GM12878 (cell line): Measurements from ENCODE around the gene LMBR1. TPM values are rescaled to one million over a fixed set of nuclear protein-coding genes. Genes with fewer than 3 reads are reported as not detected.

Experiments used
- ATAC-seq: fragments of 200-7000 bp; cut with Tn5 transposase; 3 replicates; pipeline ENCODE4 v1.9.1; 2020; ENCODE audit warnings: mild to moderate bottlenecking, moderate library complexity
- BruUV-seq: library from RNA; stranded (reverse); fragments of 400-500 nt; replicated peaks from 2 replicates; lab custom pipeline; 2021; lab: Mats Ljungman, UMichigan
- CTCF ChIA-PET: fragments of 300-600 bp; sonication (Branson Sonifier 250); formaldehyde crosslinking; extraction: SDS; loops from one replicate; lab custom pipeline; 2021; ENCODE audit warnings: inconsistent platforms; lab: Yijun Ruan, JAX
- POLR2A ChIA-PET: fragments of 350-600 bp; formaldehyde crosslinking; extraction: SDS; loops from one replicate; lab custom pipeline; 2021; ENCODE audit warnings: inconsistent platforms; lab: Charles Lee
- RAD21 ChIA-PET: fragments of 300-600 bp; sonication (Branson Sonifier 250); formaldehyde crosslinking; loops from one replicate; lab custom pipeline; 2023; ENCODE audit warnings: antibody characterized with exemption; ENCODE audit not compliant: unreplicated experiment; lab: Charles Lee
- SMC1A ChIA-PET: fragments of 300-600 bp; sonication (Branson Sonifier 250); formaldehyde crosslinking; loops from one replicate; lab custom pipeline; 2023; ENCODE audit not compliant: unreplicated experiment, uncharacterized antibody; lab: Charles Lee
- DNase-seq: peaks from one replicate; pipeline ENCODE4 v3.0.0-alpha.2; 2011; ENCODE audit warnings: low read depth, low spot score
- FAIRE-seq: peaks from 3 replicates; lab custom pipeline; 2011; peaks lifted over from hg19 to GRCh38; lab: Jason Lieb, UNC
- H2AFZ ChIP-seq: 2 replicates; pipeline ENCODE4 v1.6.0; 2011; ENCODE audit warnings: low read depth, low read length, control low read depth; ENCODE audit not compliant: control insufficient read depth
- H3K27ac ChIP-seq: 2 replicates; pipeline ENCODE4 v1.5.1; 2011; ENCODE audit warnings: control low read depth; ENCODE audit not compliant: control insufficient read depth, insufficient read depth
- H3K27me3 ChIP-seq, 2 experiments: replicated peaks in 1 of 2; 2 replicates each; pipeline versions ENCODE4 v1.6.0 to v1.6.1; 2011; ENCODE audit warnings: low read length in 1 of 2; ENCODE audit not compliant: control insufficient read depth in 2 of 2, insufficient read depth in 2 of 2
- H3K36me3 ChIP-seq, 2 experiments: 2 replicates each; pipeline ENCODE4 v1.5.1; 2011; ENCODE audit warnings: low read length in 1 of 2; ENCODE audit not compliant: control insufficient read depth in 2 of 2, insufficient read depth in 2 of 2
- H3K4me1 ChIP-seq: 2 replicates; pipeline ENCODE4 v1.6.1; 2011; ENCODE audit warnings: mild to moderate bottlenecking, low read length, moderate library complexity, mixed read lengths; ENCODE audit not compliant: control insufficient read depth, insufficient read depth
- H3K4me2 ChIP-seq: 2 replicates; pipeline ENCODE4 v1.6.0; 2011; ENCODE audit warnings: control low read depth; ENCODE audit not compliant: control insufficient read depth, insufficient read depth
- H3K4me3 ChIP-seq: fragments of 200-600 bp; sonication (generic); 2 replicates; pipeline ENCODE4 v1.5.1; 2016
- H3K79me2 ChIP-seq: 2 replicates; pipeline ENCODE4 v1.6.0; 2011; ENCODE audit warnings: low read length; ENCODE audit not compliant: control insufficient read depth, insufficient read depth
- H3K9ac ChIP-seq: 2 replicates; pipeline ENCODE4 v1.8.0; 2011; ENCODE audit warnings: low read length, control low read depth, mixed read lengths; ENCODE audit not compliant: control insufficient read depth, insufficient read depth
- H3K9me3 ChIP-seq: replicated peaks from 3 replicates; pipeline ENCODE4 v1.5.1; 2011; ENCODE audit warnings: mild to moderate bottlenecking, low read length; ENCODE audit not compliant: control insufficient read depth, insufficient read depth
- H4K20me1 ChIP-seq: 2 replicates; pipeline ENCODE4 v1.6.0; 2011; ENCODE audit not compliant: control insufficient read depth, insufficient read depth
- ATF7 ChIP-seq: fragments of 450-650 bp; IDR thresholded peaks from 2 replicates; pipeline ENCODE4 v1.6.1; 2016; ENCODE audit warnings: low read depth, mild to moderate bottlenecking
- BCL11A ChIP-seq: IDR thresholded peaks from 2 replicates; pipeline ENCODE4 v1.6.1; 2011; ENCODE audit warnings: low read depth, low read length
- BHLHE40 ChIP-seq, 2 experiments: fragments of 450-650 bp in 1 of 2; IDR thresholded peaks; 2 replicates each; pipeline ENCODE4 v1.6.1; 2011 to 2017; ENCODE audit warnings: low read depth in 2 of 2, borderline replicate concordance in 1 of 2, improper control_type of control experiment in 1 of 2, low read length in 1 of 2, mild to moderate bottlenecking in 1 of 2
- EP300 ChIP-seq, 2 experiments: fragments of 150-350 bp in 1 of 2; IDR thresholded peaks; 2 replicates each; pipeline ENCODE4 v1.6.1; 2011 to 2012; ENCODE audit warnings: low read depth in 2 of 2, low read length in 2 of 2, borderline replicate concordance in 1 of 2, improper control_type of control experiment in 1 of 2, inconsistent platforms in 1 of 2; ENCODE audit not compliant: control insufficient read depth in 1 of 2
- HDAC2 ChIP-seq: fragments of 200-600 bp; sonication (generic); IDR thresholded peaks from 2 replicates; pipeline ENCODE4 v1.6.1; 2017
- KAT2A ChIP-seq: conservative IDR thresholded peaks from 2 replicates; pipeline ENCODE4 v1.6.1; 2011; ENCODE audit warnings: low read depth, low read length; ENCODE audit not compliant: control insufficient read depth
- KLF5 ChIP-seq: fragments of 450-650 bp; IDR thresholded peaks from 2 replicates; pipeline ENCODE4 v1.6.1; 2014; ENCODE audit warnings: mild to moderate bottlenecking; ENCODE audit not compliant: partially characterized antibody
- RCOR1 ChIP-seq: conservative IDR thresholded peaks from 2 replicates; pipeline ENCODE4 v1.6.1; 2012; ENCODE audit warnings: low read depth, low read length, improper control_type of control experiment
- TARDBP ChIP-seq: IDR thresholded peaks from 2 replicates; pipeline ENCODE4 v1.6.1; 2016; ENCODE audit warnings: borderline replicate concordance
- TBL1XR1 ChIP-seq: IDR thresholded peaks from 2 replicates; pipeline ENCODE4 v1.6.1; 2012; ENCODE audit warnings: low read depth, low read length, improper control_type of control experiment
- TCF12 ChIP-seq: IDR thresholded peaks from 2 replicates; pipeline ENCODE4 v1.6.1; 2011; ENCODE audit warnings: low read depth, mild to moderate bottlenecking, low read length
- WGBS: methylation state at CpG from one replicate; pipeline ENCODE4 v1.1.6; 2016; ENCODE audit warnings: low lambda C conversion rate; ENCODE audit not compliant: insufficient replicate concordance, insufficient coverage; ENCODE audit errors: missing lambda C conversion rate; 5-methylcytosine and 5-hydroxymethylcytosine counted together
- in situ Hi-C: fragments of 300-500 bp; cut with MboI; formaldehyde crosslinking; loops from 9 replicates; pipeline ENCODE4 v1.14.3; 2018; ENCODE audit warnings: mixed read lengths
- intact Hi-C: fragments of 100-400 bp; cut with micrococcal nuclease; formaldehyde crosslinking; loops from one replicate; pipeline ENCODE4 v1.14.2; 2022; ENCODE audit not compliant: unreplicated experiment
- polyA plus RNA-seq, 11 experiments: library from polyadenylated mRNA; depleted of rRNA in 4 of 11; unstranded in 6 of 11; stranded (reverse) in 5 of 11; fragments of >200 nt; fragmentation: Nextera tagmentation in 4 of 11; fragmentation: Illumina TruSeq in 1 of 11; extraction: Ambion mirVana in 4 of 11; extraction: Trizol in 1 of 11; gene quantifications; 1 replicate in 1 of 11; 2 replicates in 10 of 11; pipeline versions ENCODE4 v1.2.1 to v1.2.3, GENCODE V29; 2011 to 2016; ENCODE audit warnings: inconsistent platforms in 2 of 11, missing spikeins in 2 of 11, low read depth in 1 of 11
- total RNA-seq, 4 experiments: library from RNA; depleted of rRNA in 3 of 4; stranded (reverse); fragments of >200 nt in 3 of 4; fragmentation: Illumina TruSeq in 1 of 4; extraction: Trizol in 1 of 4; gene quantifications; 2 replicates each; pipeline versions ENCODE4 v1.2.1 to v1.2.3, GENCODE V29; 2013 to 2021
- TF ChIP-seq, protein P1 (sequence below): fragments of 450-650 bp; IDR thresholded peaks from 2 replicates; pipeline ENCODE4 v1.6.1; 2017; ENCODE audit warnings: mild to moderate bottlenecking, moderate library complexity
- TF ChIP-seq, protein P2 (sequence below): fragments of 450-650 bp; IDR thresholded peaks from 2 replicates; pipeline ENCODE4 v1.6.1; 2017; ENCODE audit warnings: mild to moderate bottlenecking, low read depth, inconsistent platforms; ENCODE audit not compliant: poor library complexity, severe bottlenecking
- TF ChIP-seq, protein P3 (sequence below): IDR thresholded peaks from 2 replicates; pipeline ENCODE4 v1.6.1; 2011; ENCODE audit warnings: borderline replicate concordance, low read depth, mild to moderate bottlenecking, moderate library complexity, low read length; ENCODE audit not compliant: insufficient read depth, poor library complexity, severe bottlenecking

LMBR1 gene
- total and polyA plus RNA-seq, 10 of the 15 experiments (the other 5 are each of a cell fraction or from before 2014, with no cell fraction given) = 4.0 to 63.5 (median 28.8) TPM

DNA sequence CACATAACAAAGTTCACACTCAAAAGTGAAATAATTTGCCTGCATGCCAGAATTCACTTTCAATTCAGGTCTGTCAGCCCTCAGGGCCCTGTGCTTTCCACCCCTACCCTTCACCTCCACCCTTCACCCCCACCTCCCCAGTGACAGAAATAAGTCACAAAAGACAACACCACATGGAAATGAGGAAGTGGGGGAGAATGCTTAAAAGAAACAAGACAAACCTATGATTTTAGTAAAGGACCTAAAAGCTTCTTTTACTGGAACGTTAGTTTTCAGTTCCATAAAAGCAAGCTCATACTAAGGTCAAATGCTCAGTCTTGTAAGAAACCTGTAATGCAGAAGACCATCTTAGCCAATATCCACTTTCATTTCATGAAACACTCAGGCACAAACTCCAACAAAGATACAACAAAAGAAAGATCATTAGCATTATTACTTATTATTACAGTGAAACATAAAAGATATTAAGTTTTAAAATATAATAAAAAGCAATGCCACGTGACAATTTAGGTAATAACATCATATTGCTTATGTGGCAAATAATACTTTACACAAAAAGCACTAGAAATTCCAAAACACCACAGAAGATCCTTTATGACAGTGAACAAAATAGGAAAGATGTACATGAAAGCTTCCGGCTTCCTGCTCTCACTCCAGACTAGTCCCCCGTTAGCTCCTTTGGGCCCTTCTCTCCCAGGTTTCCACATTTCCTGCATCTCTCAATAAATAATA, 112.1 kb downstream of the LMBR1 start:
- peaks cover 33% of the 10 kb centered on the region for H3K4me1 ChIP-seq
- H3K4me3 ChIP-seq = 0 out of 2 replicates have a peak overlapping the region, but pooled peaks have one; percentile 16
- POLR2A ChIA-PET = interaction anchor here (0.6 to 1.7 kb wide), 5 partner anchors 9 to 142 kb away, joined by 3 to 6 read pairs (median 3); no protein-coding TSS in a partner anchor
- CTCF ChIA-PET = interaction anchor here (0.8 to 2.2 kb wide), 10 partner anchors 9 to 167 kb away, joined by 3 to 9 read pairs (median 4); no protein-coding TSS in a partner anchor
- FAIRE-seq (peak; percentile 23), ATAC-seq (peak; percentile 96), DNase-seq (peak; percentile 86)
- no peak overlapping the region for H2AFZ ChIP-seq
- RAD21 ChIA-PET = interaction anchor here (0.6 to 2.8 kb wide), 17 partner anchors 10 to 139 kb away, joined by 3 to 15 read pairs (median 4); partner anchors contain the start of gene RNF32
- no peaks in the 10 kb centered on the region for H3K27me3 ChIP-seq
- H3K36me3 ChIP-seq = no peaks in the 10 kb centered on the region; a peak in 2 of 4 replicates
- H3K27ac ChIP-seq = peak overlapping the region; percentile 85
- no peaks in the 10 kb centered on the region for H3K79me2 ChIP-seq
- SMC1A ChIA-PET = interaction anchor here (0.7 to 5.3 kb wide), 22 partner anchors 9 to 140 kb away, joined by 3 to 56 read pairs (median 5); partner anchors contain the start of genes LMBR1 and RNF32
- 34% methylated on average over 4 of the region's 4 CpGs for WGBS
- peak overlapping the region; percentile 72 for H3K4me2 ChIP-seq
- in situ Hi-C loops = no loop called here
- intact Hi-C loops = no loop called here
- H3K9ac ChIP-seq = peak overlapping the region; percentile 46
- H3K9me3 ChIP-seq = no peaks in the 10 kb centered on the region; the same call in 1 of the 3 replicates
- no TSS peak for BruUV-seq
- no peaks in the 10 kb centered on the region for H4K20me1 ChIP-seq
- TF ChIP-seq HDAC2 (no peak), BCL11A (peak; percentile 75), BHLHE40 (IDR thresholded peaks at IDR 0.05; ENCODE audit: borderline replicate concordance in 1 of 2, low read depth in 2 of 2, low read length in 1 of 2) (peak; percentile 20 to 41; a peak in 1 of 4 replicates), KAT2A (no peak), RCOR1 (no peak), KLF5 (peak; percentile 65), TARDBP (no peak), TBL1XR1 (peak; percentile 71; the same call in 1 of the 2 replicates), EP300 (IDR thresholded peaks at IDR 0.05; ENCODE audit: borderline replicate concordance in 1 of 2, control insufficient read depth in 1 of 2, low read depth in 2 of 2, low read length in 2 of 2) (peak; percentile 80; a peak in 2 of 4 replicates), ATF7 (peak; percentile 75), TCF12 (no peak)
- TF ChIP-seq, protein P1, sequence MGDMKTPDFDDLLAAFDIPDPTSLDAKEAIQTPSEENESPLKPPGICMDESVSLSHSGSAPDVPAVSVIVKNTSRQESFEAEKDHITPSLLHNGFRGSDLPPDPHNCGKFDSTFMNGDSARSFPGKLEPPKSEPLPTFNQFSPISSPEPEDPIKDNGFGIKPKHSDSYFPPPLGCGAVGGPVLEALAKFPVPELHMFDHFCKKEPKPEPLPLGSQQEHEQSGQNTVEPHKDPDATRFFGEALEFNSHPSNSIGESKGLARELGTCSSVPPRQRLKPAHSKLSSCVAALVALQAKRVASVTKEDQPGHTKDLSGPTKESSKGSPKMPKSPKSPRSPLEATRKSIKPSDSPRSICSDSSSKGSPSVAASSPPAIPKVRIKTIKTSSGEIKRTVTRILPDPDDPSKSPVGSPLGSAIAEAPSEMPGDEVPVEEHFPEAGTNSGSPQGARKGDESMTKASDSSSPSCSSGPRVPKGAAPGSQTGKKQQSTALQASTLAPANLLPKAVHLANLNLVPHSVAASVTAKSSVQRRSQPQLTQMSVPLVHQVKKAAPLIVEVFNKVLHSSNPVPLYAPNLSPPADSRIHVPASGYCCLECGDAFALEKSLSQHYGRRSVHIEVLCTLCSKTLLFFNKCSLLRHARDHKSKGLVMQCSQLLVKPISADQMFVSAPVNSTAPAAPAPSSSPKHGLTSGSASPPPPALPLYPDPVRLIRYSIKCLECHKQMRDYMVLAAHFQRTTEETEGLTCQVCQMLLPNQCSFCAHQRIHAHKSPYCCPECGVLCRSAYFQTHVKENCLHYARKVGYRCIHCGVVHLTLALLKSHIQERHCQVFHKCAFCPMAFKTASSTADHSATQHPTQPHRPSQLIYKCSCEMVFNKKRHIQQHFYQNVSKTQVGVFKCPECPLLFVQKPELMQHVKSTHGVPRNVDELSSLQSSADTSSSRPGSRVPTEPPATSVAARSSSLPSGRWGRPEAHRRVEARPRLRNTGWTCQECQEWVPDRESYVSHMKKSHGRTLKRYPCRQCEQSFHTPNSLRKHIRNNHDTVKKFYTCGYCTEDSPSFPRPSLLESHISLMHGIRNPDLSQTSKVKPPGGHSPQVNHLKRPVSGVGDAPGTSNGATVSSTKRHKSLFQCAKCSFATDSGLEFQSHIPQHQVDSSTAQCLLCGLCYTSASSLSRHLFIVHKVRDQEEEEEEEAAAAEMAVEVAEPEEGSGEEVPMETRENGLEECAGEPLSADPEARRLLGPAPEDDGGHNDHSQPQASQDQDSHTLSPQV = no peak
- TF ChIP-seq, protein P2, sequence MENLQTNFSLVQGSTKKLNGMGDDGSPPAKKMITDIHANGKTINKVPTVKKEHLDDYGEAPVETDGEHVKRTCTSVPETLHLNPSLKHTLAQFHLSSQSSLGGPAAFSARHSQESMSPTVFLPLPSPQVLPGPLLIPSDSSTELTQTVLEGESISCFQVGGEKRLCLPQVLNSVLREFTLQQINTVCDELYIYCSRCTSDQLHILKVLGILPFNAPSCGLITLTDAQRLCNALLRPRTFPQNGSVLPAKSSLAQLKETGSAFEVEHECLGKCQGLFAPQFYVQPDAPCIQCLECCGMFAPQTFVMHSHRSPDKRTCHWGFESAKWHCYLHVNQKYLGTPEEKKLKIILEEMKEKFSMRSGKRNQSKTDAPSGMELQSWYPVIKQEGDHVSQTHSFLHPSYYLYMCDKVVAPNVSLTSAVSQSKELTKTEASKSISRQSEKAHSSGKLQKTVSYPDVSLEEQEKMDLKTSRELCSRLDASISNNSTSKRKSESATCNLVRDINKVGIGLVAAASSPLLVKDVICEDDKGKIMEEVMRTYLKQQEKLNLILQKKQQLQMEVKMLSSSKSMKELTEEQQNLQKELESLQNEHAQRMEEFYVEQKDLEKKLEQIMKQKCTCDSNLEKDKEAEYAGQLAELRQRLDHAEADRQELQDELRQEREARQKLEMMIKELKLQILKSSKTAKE = peak; percentile 90
- TF ChIP-seq, protein P3, sequence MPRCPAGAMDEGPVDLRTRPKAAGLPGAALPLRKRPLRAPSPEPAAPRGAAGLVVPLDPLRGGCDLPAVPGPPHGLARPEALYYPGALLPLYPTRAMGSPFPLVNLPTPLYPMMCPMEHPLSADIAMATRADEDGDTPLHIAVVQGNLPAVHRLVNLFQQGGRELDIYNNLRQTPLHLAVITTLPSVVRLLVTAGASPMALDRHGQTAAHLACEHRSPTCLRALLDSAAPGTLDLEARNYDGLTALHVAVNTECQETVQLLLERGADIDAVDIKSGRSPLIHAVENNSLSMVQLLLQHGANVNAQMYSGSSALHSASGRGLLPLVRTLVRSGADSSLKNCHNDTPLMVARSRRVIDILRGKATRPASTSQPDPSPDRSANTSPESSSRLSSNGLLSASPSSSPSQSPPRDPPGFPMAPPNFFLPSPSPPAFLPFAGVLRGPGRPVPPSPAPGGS = no peak
